Renal cortex interstitium (tissue), 11 donors: ENCODE data around the gene BZW2. TPM values are rescaled to one million over a fixed set of nuclear protein-coding genes. Genes with fewer than 3 reads are reported as not detected.
A peak's percentile ranks its signal among the peaks of the same experiment; 100 is the strongest.
"Not testable (repeated sequence)": the region's sequence is repeated elsewhere in the genome, so short reads cannot be mapped to it uniquely, and the experiment has no call there.

Experiments used
- DNase-seq, 11 donors: peaks; one replicate each; pipeline ENCODE4 v3.0.0-alpha.2; 2013; ENCODE audit warnings: low read depth in 9 of 11, low spot score in 4 of 11; ENCODE audit errors: extremely low read depth in 1 of 11
- polyA plus RNA-seq, 3 donors: library from polyadenylated mRNA; unstranded; fragments of 120-200 nt; gene quantifications; one replicate each; pipeline ENCODE4 v1.2.1, GENCODE V29; 2013; ENCODE audit not compliant: insufficient read length in 3 of 3

The BZW2 gene
- polyA plus RNA-seq, 3 donors = 74.7 to 87.0 (median 75.4) TPM

DNA sequence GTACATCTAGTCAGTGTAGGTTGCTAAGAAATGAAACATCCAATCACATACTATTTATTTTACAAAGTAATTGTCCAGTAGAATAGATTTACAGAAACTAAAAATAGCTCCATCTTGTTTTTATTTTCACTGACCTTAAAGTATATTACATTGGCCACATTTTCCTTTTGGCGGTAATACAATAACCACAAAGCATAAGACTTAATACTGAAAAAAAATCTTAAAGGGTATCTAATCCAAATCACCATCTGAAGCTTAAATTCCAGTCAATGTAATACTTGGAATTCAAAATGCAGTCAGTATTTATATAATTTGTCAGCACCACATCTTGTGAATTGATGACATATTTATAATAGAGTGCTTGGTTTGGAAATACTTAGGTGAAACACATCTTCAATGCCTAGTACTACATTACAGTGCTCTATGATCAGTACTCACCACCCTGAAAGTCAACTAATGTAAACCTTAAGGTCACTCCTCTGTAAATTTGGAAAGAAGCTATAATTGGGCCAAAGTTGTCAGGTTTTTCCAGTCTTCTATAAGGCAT lies 9.4 kb upstream of the BZW2 start:
- no peak for DNase-seq

DNA sequence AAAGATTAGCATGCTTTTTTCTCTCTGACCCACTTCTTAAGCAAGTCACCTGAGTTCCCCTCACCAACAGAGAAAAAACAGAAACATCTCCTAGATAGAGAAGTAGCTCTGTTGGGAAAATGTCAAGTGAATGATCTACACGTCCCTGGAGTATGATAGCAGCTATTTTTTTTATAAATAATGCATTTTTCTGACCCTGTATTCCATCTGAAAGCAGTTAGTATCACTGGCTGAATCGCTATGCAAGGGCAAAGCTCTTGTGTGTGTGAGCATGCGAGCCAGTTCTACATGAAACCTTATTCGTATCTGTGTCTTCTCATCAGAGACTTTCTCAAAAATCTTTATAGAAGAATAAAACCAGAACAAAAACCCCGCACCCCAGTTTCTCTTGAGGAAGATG lies 8.6 kb upstream of the BZW2 start:
- no peak for DNase-seq

GRCh38 chr7:16638282-16639280 lies 7.4 kb upstream of the BZW2 start:
- DNase-seq = no peak

- DNase-seq = no peak
Observed at GRCh38 chr7:16644157-16644556, 1.8 kb upstream of the BZW2 start.

DNA sequence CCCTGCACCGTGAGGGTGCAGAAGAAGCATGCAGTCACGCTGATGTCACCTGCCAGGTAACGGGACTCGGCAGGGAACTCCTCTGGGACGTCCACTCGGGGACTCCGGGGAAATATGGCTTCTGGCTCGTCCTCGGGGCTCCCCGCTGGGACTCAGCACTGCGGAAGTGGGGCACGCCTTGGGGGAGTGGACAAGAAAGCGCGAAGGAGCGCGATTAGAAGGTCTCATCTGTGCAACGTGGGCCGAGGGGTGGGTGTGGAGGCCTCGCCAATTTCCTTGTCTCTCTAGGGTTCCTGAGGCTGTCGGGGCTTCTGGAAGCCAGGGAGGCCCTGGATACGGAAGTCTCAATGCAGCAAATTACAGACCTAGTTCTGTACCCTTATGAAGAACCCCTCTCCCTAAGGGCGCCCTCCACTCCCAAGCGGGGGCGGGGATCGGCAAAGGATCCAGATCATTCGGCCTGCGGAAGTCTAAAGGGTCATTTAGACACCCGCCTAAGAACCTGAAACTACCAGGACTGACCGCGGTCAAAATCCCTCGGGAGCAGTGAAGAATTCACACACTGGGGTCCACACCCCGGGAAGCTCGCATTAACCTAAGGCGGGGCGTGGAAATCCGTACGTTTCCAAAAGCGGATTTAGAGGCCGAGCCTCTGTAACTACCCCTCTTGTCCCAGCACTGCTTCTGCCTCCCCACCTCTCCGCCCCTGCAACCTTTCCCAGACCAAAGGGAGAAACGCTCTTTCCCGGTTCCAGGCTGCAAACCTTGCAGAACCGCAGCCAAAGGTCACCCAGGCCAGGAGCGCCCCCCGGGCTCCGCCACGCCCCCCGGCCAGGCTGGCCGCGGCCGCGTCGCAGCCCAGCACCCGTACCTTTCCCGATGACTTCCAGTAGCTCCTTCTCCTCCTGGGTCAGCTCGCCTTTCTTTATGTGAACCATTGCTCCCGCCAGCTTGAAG lies 1.1 kb upstream of the BZW2 start:
- DNase-seq = peak in 6 of 11 donors; percentile 9 to 42 (median 32)

DNA sequence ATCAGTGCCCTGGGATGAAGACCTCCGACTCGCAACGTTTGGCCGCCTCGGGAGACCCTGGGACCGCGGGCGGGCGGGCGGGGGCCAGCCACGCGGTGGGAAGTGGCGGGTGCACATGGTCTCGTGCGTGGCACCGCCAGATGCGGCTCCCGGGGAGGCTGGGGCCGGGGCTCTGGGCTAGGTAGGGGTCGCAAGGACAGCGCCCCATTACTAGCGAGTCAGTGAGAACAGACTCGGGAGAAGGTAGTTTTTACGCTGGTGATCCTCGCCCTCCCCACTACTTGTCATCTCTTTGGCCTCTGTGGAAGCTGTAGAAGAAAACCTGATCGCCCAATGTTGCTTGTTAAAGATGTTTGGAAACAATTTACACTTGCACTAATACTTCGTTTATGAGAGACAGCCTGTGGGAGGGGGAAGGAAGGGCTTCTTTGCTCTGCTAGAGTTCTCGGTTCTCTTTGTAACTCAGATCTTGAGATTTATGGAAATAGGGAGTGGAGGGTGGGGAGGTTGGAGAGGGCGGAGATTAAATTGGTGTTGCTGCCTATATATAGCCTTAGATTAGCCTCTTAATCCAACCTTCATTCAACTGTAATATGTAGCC lies 591 bp downstream of the BZW2 start:
- peak in 4 of 11 donors; percentile 4 to 20 (median 18) for DNase-seq

DNA sequence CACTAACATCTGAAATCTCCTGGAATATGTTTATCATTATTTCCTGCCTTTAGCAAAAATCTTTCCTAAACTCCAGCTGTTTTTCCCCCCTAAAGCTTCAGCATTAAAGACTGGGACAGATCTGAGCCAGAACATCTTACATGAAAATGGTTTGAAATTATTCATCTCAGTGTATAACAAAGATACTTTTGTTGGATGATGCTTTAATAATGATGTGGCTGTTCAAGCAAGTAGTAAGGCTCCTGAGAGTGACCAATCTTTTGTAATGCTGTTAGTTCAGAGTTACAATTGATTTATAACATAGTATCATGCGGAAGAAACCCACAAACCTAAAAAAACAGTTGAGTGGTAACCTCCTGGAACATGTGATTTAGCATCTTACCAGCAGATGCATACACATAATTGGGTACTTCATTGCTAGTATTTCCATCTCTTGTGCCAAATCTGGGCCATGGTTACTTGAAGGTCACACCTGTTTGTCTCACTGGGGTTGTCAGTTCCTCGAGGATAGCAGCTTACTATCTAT lies 1.5 kb downstream of the BZW2 start:
- no peak for DNase-seq

- DNase-seq = no peak
Observed at GRCh38 chr7:16648551-16648950, 2.6 kb downstream of the BZW2 start.

- no peak for DNase-seq
Observed at GRCh38 chr7:16649196-16649595, 3.2 kb downstream of the BZW2 start.

DNA sequence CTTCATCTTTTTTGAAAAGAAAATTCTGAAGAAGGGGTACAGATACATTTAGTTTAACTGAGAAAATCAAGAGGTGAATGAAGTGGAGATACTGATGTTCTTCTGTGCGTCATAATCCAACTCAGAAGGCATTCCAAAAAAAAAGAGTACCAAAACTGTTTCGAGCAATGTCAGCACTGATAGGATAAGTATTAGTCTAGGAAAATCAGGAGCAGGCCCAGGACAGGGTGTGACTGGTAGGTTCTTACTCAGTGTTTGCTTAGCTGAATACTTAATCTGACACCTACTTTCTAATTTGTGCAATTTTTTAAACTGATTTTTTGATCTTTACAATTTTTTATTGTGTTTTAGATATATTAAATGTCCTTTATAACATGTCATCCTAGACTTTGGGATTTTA lies 4.3 kb downstream of the BZW2 start:
- no peak for DNase-seq

- DNase-seq = no peak
Observed at GRCh38 chr7:16651396-16652239, 5.6 kb downstream of the BZW2 start.

GRCh38 chr7:16652240-16652583 lies 6.2 kb downstream of the BZW2 start:
- DNase-seq = no peak

- DNase-seq = no peak
Observed at GRCh38 chr7:16652888-16653287, 6.9 kb downstream of the BZW2 start.

GRCh38 chr7:16655394-16655793 lies 9.4 kb downstream of the BZW2 start:
- no peak for DNase-seq

GRCh38 chr7:16656141-16656540 lies 10.2 kb downstream of the BZW2 start:
- no peak for DNase-seq

GRCh38 chr7:16657656-16658279 lies 11.8 kb downstream of the BZW2 start:
- DNase-seq = no peak

DNA sequence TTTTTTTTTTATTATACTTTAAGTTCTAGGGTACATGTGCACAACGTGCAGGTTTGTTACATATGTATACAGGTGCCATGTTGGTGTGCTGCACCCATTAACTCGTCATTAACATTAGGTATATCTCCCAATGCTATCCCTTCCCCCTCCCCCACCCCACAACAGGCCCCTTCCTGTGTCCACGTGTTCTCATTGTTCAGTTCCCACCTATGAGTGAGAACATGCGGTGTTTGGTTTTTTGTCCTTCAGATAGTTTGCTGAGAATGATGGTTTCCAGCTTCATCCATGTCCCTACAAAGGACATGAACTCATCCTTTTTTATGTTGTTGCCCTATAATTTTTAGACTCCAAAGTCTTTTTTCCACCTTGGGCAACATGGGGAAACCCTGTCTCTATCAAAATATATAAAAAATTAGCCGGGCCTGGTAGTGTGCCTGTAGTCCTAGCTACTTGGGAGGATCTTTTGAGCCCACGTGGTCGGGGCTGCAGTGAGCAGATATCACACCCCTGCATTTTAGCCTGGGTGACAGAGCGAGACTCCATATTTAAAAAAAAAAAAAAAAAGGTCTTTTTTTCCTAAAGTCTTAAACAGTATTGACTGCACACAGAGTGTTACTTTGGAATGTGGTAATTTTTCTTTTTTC lies 14.0 kb downstream of the BZW2 start:
- not testable (repeated sequence) for DNase-seq
